Endothelial cell of umbilical vein (primary cell): Measurements from ENCODE around the gene DMRT3.

ENCODE experiments used
- EZH2 ChIP-seq: IDR thresholded peaks from 2 replicates; pipeline ENCODE4 v1.6.1; 2012; ENCODE audit warnings: borderline replicate concordance, low read depth, mild to moderate bottlenecking, moderate library complexity, low read length, inconsistent platforms; ENCODE audit not compliant: severe bottlenecking
- POLR2A ChIP-seq: IDR thresholded peaks from 2 replicates; pipeline ENCODE4 v1.6.1; 2012; ENCODE audit warnings: low read depth, mild to moderate bottlenecking, control low read depth, low read length
- TF ChIP-seq, protein P1 (sequence below), 2 donors: IDR thresholded peaks; 1 replicate in 1 of 2; 2 replicates in 1 of 2; pipeline ENCODE4 v1.5.1; 2011; ENCODE audit warnings: low read length in 2 of 2, mild to moderate bottlenecking in 2 of 2, moderate library complexity in 2 of 2, control low read depth in 1 of 2, inconsistent platforms in 1 of 2, low read depth in 1 of 2; ENCODE audit not compliant: insufficient read depth in 1 of 2; ENCODE audit errors: extremely low read depth in 1 of 2

DNA sequence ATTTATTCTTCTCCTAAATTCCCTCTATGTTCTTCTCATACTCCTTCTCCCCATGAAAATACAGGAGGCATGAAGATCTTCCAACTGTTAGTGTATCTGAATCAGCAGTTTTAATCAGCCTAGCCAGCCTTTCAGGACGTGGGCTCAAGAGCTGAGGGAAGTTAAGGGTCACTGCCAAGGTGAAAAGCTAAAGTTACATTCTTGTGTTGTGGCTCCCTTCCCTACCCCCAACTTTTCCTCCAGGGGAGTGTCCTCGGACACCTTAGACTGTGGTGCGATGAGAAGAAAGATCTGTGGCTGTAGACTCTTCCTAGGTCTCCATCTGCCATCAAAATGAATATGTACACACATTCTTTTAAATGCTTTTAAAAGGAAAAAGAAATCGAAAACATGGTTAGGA lies 4.2 kb downstream of the DMRT3 start:
- no peak for TF ChIP-seq EZH2
- TF ChIP-seq, protein P1, sequence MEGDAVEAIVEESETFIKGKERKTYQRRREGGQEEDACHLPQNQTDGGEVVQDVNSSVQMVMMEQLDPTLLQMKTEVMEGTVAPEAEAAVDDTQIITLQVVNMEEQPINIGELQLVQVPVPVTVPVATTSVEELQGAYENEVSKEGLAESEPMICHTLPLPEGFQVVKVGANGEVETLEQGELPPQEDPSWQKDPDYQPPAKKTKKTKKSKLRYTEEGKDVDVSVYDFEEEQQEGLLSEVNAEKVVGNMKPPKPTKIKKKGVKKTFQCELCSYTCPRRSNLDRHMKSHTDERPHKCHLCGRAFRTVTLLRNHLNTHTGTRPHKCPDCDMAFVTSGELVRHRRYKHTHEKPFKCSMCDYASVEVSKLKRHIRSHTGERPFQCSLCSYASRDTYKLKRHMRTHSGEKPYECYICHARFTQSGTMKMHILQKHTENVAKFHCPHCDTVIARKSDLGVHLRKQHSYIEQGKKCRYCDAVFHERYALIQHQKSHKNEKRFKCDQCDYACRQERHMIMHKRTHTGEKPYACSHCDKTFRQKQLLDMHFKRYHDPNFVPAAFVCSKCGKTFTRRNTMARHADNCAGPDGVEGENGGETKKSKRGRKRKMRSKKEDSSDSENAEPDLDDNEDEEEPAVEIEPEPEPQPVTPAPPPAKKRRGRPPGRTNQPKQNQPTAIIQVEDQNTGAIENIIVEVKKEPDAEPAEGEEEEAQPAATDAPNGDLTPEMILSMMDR (IDR thresholded peaks at IDR 0.05; ENCODE audit: extremely low read depth in 1 of 2, insufficient read depth in 1 of 2, low read depth in 1 of 2, low read length in 2 of 2), result no peak
- TF ChIP-seq POLR2A, result no peak
